NOMO-1 (cell line): Measurements from ENCODE around the gene RFK.
"Not testable (repeated sequence)": the region's sequence is repeated elsewhere in the genome, so short reads cannot be mapped to it uniquely, and the experiment has no call there.

Experiments used
- DNase-seq, 2 experiments: peaks; one replicate each; lab custom pipeline; 2025; ENCODE audit not compliant: unreplicated experiment in 2 of 2; lab: John Stamatoyannopoulos, UW

RFK gene

GRCh38 chr9:76372336-76372735, 21.9 kb downstream of the RFK start:
- peak in 1 of 2 experiments; percentile 32 for DNase-seq

GRCh38 chr9:76371901-76372300, 22.3 kb downstream of the RFK start:
- DNase-seq = no peak

GRCh38 chr9:76370396-76371023, 23.7 kb downstream of the RFK start:
- DNase-seq = no peak

DNA sequence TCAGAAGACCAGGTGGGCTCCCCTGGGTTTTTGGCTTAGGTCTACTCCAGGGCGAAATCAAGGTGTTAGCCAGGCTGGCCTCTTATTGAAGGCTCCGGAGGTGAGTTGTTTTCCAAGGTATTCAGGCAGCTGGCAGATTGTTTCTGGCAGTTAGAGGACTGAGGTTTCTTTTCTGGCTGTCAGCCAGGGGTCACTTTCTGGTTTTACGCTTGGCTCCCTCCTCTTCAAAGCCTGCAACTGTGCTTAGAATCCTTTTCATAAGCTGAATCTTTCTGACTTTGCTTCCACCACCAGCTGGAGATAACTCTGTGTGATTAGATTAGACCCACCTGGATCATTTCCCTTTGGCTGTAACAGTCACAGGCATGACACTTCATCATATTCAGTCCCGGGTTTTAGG, 24.6 kb downstream of the RFK start:
- no peak for DNase-seq

GRCh38 chr9:76366275-76366674, 28.0 kb downstream of the RFK start:
- peak in 1 of 2 experiments; percentile 17 for DNase-seq

GRCh38 chr9:76365028-76365427, 29.2 kb downstream of the RFK start:
- DNase-seq = no peak

- no peak for DNase-seq
Measured at GRCh38 chr9:76363032-76363395, 31.2 kb downstream of the RFK start.

DNA sequence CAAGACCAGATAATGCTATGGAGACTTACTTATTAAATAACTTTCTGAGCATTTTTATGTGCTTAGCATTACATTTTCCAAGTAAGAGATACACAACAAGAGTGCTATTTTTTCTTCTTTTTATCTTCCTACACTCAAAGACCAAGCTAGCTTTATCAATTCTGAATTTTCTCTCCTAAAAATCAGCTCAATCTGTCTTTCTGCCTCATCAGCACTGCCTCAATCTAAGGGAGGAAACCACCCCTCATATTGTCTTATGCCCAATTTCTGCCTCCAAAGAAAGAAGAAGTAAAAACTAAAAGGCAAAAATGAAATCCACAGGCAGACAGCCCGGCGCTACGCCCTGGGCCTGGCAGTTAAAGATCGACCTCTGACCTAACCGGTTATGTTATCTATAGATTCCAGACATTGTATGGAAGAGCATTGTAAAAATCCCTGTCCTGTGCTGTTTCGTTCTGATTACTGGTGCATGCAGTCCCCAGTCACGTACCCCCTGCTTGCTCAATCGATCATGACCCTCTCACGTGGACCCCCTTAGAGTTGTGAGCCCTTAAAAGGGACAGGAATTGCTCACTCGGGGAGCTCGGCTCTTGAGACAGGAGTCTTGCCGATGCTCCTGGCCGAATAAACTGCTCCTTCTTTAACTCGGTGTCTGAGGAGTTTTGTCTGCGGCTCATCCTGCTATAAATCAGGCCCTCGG, 31.7 kb downstream of the RFK start:
- DNase-seq = not testable (repeated sequence)

DNA sequence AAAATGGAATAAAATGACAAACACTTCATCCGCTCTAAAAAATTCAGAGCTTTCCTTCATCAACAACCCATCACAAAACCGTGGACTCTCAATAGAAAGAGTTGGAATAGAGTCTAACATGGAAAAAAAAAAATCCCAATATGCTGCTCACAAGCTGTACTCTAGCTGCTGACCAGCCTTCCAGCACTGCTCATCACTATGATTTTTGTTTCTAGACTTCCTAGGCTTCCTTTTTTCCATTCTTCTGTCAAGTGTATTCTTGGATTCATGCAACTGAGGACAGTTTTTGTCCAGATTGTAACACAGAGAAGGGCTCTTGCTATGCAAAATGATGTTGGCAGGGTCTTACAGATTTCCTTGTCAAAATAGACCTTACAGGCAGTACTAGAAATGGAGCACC, 34.5 kb downstream of the RFK start:
- no peak for DNase-seq

- no peak for DNase-seq
Measured at GRCh38 chr9:76359365-76359764, 34.9 kb downstream of the RFK start.

GRCh38 chr9:76358628-76359280, 35.5 kb downstream of the RFK start:
- peak; percentile 30 to 82 for DNase-seq

DNA sequence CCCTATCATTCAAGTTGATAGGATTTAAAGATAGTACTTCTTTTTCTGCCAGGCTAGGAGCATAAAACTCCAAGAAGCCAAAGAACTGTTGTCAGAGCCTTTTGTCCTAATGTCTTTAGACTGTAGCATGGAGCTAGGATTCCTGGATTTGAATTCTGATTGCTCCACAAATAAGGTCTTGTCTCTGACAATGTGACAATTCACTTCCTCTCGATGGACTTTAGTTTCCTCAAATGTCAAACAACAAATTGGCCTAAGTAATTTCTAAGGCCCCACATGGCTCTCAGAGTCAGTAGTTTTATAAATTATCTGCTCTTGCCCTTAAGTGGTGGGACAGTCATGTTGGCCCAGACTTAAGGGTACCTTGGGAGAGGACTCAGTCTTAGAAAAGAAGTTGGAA, 36.7 kb downstream of the RFK start:
- no peak for DNase-seq

GRCh38 chr9:76355886-76356285, 38.3 kb downstream of the RFK start:
- no peak for DNase-seq

GRCh38 chr9:76354221-76354620, 40.0 kb downstream of the RFK start:
- DNase-seq = no peak

- peak in 1 of 2 experiments; percentile 18 for DNase-seq
Measured at GRCh38 chr9:76353280-76353679, 40.9 kb downstream of the RFK start.

- peak; percentile 15 to 55 for DNase-seq
Measured at GRCh38 chr9:76352026-76352620, 42.1 kb downstream of the RFK start.

DNA sequence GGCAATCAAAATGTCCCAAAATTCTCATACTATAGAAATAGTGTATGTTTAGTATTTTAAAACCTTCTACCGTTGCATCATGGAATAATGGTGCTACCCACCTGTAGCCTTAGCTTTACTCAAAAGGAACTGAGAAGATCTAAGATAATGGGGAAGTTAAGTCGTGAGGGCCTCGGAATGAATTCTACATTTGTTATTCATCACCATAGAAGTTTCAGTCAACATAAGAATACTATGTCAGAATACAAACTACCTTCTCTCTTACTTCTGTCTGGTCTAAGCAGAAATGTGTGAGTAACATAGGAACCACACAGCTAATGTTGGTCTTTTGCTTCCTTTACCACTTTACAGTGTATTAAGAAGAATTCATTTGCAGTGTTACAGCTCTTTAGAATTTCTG, 43.2 kb downstream of the RFK start:
- no peak for DNase-seq

DNA sequence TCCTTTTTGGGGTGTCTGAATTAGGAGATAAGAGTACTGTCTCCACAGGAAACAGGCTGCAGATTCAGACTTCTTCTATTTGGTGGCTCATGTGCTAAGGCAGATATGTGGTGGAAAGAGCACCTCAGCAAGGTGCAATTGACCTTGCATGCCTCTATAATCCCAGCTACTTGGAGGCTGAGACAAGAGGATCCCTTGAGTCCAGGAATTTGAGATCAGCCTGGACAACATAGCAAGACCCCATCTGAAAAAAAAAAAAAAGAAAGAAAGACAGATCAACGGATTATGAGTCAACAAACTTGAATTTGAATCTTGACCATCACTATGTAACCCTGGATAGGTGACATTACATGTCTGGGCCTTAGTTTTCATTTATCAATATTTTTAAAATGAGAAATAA, 44.4 kb downstream of the RFK start:
- no peak for DNase-seq

GRCh38 chr9:76342858-76343257, 51.4 kb downstream of the RFK start:
- no peak for DNase-seq

- no peak for DNase-seq
Measured at GRCh38 chr9:76342201-76342600, 52.0 kb downstream of the RFK start.

DNA sequence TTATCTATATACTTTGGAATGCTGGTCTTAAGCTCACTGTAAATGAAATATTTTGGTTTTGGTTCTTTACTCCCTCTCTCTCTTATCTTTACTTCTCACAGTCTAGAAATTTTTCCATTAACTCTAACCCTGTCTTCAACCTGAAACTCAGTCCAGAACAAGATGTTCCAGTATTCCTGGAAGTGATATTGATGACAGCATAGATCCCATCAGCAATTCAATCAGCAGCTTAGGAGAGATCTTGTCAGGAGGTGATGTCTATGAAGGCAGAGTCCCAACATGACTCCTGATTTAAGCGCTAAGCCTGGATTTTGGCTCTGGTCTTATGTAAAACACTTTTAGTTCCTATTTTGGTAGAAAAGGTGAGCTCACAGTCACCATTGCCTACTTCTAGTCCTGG, 52.6 kb downstream of the RFK start:
- DNase-seq = no peak

DNA sequence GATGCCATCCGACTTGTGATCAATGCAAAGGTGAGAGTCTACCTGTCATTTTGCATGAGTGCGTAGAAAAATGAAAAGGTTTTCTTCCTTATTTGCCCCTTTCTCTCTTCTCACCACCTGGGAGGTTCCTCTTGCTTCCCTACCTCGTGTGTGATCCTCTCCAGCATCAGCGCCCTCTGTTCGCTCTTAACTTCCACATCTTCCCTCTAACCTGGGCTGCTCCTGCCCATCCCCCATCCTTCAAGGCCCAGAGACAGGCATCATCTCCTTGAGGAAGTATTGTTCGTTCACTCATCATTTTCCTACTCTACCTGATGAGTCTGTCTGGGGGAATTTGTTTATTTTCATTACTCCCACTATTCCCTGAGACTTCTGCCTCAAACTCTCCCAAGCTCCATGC, 55.8 kb downstream of the RFK start:
- DNase-seq = no peak
